Parathyroid adenoma (tissue), 2 donors: ENCODE results near the gene PHF21B.

Experiments used
- H2AFZ ChIP-seq: fragments of 300-600 bp; sonication (generic); one replicate; pipeline ENCODE4 v1.7.0; 2017; ENCODE audit warnings: antibody characterized with exemption, mild to moderate bottlenecking
- H3K27ac ChIP-seq: fragments of 300-600 bp; sonication (generic); one replicate; pipeline ENCODE4 v1.7.0; 2017
- H3K27me3 ChIP-seq: fragments of 300-600 bp; sonication (generic); one replicate; pipeline ENCODE4 v1.7.0; 2017; ENCODE audit warnings: low read length; ENCODE audit not compliant: control insufficient read depth, insufficient read depth
- H3K36me3 ChIP-seq: fragments of 300-600 bp; sonication (generic); one replicate; pipeline ENCODE4 v1.7.0; 2017; ENCODE audit warnings: low read length; ENCODE audit not compliant: control insufficient read depth, insufficient read depth
- H3K4me1 ChIP-seq: fragments of 300-600 bp; sonication (generic); one replicate; pipeline ENCODE4 v1.7.0; 2017; ENCODE audit warnings: control low read depth
- H3K4me2 ChIP-seq: fragments of 300-600 bp; sonication (generic); one replicate; pipeline ENCODE4 v1.7.0; 2017; ENCODE audit warnings: low read length
- H3K4me3 ChIP-seq: fragments of 300-600 bp; sonication (generic); one replicate; pipeline ENCODE4 v1.7.0; 2017; ENCODE audit warnings: low read depth, low read length
- H3K79me2 ChIP-seq: fragments of 300-600 bp; sonication (generic); one replicate; pipeline ENCODE4 v1.7.0; 2017; ENCODE audit warnings: control low read depth
- H3K9ac ChIP-seq: fragments of 300-600 bp; sonication (generic); one replicate; pipeline ENCODE4 v1.7.0; 2017; ENCODE audit warnings: mild to moderate bottlenecking
- H3K9me3 ChIP-seq: fragments of 300-600 bp; sonication (generic); one replicate; pipeline ENCODE4 v1.7.0; 2017; ENCODE audit warnings: low read length; ENCODE audit not compliant: control insufficient read depth
- TF ChIP-seq, protein P1 (sequence below): fragments of 300-600 bp; sonication (generic); IDR thresholded peaks from one replicate; pipeline ENCODE4 v1.7.0; 2017; ENCODE audit warnings: antibody characterized with exemption, mild to moderate bottlenecking
- donor health status: primary hyperparathyroidism.

PHF21B gene

DNA sequence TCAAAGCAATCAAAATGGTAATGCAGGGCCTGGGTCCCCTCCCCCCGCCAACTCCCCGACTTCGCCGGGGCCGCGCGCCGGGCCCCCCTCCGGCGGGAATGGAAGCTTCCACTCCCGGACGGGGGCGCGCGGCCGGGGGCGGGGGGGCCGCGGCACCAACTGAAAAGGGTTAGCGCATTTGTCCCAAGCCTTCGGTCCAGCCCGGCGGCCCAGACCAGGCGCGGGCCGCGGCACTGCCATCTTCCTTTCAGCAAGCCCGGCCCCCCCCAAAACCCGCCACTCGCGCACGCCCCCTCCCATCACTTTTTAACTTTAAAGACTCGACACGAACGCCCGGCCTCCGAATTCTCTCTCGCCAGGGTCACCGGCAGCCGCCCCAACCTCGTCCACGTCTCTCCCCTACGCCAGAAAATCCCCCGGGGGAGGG lies 2.8 kb downstream of the PHF21B start:
- H3K4me3 ChIP-seq: no peak overlapping the region
- H3K9me3 ChIP-seq: no peaks in the 10 kb centered on the region
- no peak overlapping the region for H3K4me2 ChIP-seq
- H3K79me2 ChIP-seq: peaks cover 14% of the 10 kb centered on the region
- H3K36me3 ChIP-seq: no peaks in the 10 kb centered on the region
- peak overlapping the region; percentile 51 for H3K27ac ChIP-seq
- TF ChIP-seq, protein P1, sequence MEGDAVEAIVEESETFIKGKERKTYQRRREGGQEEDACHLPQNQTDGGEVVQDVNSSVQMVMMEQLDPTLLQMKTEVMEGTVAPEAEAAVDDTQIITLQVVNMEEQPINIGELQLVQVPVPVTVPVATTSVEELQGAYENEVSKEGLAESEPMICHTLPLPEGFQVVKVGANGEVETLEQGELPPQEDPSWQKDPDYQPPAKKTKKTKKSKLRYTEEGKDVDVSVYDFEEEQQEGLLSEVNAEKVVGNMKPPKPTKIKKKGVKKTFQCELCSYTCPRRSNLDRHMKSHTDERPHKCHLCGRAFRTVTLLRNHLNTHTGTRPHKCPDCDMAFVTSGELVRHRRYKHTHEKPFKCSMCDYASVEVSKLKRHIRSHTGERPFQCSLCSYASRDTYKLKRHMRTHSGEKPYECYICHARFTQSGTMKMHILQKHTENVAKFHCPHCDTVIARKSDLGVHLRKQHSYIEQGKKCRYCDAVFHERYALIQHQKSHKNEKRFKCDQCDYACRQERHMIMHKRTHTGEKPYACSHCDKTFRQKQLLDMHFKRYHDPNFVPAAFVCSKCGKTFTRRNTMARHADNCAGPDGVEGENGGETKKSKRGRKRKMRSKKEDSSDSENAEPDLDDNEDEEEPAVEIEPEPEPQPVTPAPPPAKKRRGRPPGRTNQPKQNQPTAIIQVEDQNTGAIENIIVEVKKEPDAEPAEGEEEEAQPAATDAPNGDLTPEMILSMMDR: no peak
- no peaks in the 10 kb centered on the region for H3K4me1 ChIP-seq
- H3K9ac ChIP-seq: no peak overlapping the region
- H3K27me3 ChIP-seq: no peaks in the 10 kb centered on the region
- peak overlapping the region; percentile 56 for H2AFZ ChIP-seq

DNA sequence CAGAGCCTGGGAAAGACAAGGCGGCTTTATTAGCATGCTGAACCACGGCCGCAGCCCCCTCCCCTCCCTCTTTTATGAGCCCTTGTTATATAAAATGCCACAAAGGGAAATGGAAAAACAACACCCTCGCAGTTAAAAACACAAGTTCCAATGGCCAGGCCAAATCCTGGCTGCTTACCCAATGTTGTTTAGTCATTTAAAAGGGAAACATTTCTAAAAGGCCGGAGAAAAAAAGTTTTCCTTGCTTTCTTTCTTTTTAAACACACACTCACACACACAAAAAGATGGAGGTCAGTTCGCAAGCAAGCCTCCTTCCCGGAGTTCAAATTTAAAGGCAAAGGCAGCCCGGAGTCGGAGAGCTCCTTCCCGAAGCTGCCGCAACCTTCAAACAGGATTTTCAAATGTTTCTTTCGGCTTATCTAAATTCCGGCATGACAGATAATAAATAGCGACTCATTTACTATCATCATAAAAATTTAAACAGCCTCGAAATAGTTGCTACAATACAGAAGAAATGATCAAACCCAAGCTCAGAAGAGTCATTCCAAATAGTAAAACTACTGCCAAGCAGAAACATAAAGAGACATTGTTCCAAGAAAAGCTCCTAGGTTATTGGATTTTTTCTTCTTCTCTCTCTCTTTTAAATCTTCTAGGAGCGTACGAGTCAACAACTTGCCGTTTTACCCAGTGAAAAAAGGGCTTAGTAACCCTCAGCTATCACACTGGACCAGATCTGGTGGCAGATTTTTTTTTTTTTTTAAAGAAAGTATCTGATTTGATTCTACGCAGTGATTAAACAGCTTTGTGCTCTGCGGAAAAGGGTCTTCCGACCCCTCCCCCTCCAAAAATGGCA lies 3.5 kb downstream of the PHF21B start:
- Histone ChIP-seq H2AFZ (no peak overlapping the region), H3K9me3 (no peaks in the 10 kb centered on the region), H3K9ac (no peak overlapping the region), H3K36me3 (no peaks in the 10 kb centered on the region), H3K79me2 (peaks cover 14% of the 10 kb centered on the region), H3K4me1 (no peaks in the 10 kb centered on the region), H3K27me3 (no peaks in the 10 kb centered on the region), H3K4me2 (no peak overlapping the region), H3K4me3 (no peak overlapping the region), H3K27ac (peak overlapping the region; percentile 51)
- TF ChIP-seq, protein P1: no peak

DNA sequence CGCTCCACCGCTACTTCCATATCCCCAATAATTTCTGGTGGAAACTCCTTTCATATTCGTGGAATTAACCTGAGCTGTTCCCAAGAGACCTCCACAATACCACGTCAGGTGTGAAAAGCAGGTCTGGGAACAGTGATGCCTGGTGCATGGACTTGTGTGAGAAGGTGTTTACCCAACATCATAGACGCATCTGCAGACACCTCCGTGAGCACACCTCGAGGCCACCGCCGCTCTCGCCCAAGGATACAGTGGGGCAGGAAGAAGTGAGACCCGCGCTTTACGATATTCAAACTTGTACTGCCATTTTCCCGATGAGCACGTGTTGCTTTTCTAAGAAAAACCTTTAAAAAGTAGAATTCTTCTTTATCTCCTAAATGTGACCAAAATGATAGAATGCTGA lies 8.2 kb downstream of the PHF21B start:
- Histone ChIP-seq H3K9ac (no peak overlapping the region), H3K4me2 (no peak overlapping the region), H3K9me3 (no peaks in the 10 kb centered on the region), H3K4me1 (no peaks in the 10 kb centered on the region), H3K36me3 (no peaks in the 10 kb centered on the region), H3K79me2 (peaks cover 32% of the 10 kb centered on the region), H3K4me3 (no peak overlapping the region), H3K27me3 (no peaks in the 10 kb centered on the region), H3K27ac (no peak overlapping the region), H2AFZ (no peak overlapping the region)
- TF ChIP-seq, protein P1: no peak

DNA sequence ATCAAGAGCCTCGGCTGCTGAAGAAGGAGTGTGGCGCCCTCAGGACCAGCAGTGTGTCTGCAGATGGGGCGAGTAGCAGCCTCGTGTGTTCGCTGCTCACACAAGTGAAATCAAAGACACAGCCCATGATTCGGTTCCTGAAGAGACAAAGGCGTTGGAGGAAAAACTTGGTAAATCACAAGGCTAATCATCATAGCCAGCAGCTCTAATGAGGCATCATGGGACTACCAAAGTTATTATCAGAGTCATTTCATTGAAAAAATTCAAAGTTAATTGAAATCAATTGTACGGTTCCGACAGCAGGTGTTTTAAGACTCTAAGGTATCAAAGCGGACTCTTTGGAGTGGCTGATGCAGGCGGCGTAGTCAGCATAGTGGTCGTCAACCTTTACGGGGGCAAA lies 9.5 kb downstream of the PHF21B start:
- TF ChIP-seq, protein P1: no peak
- no peak overlapping the region for H3K27ac ChIP-seq
- H3K4me2 ChIP-seq: no peak overlapping the region
- H3K9me3 ChIP-seq: no peaks in the 10 kb centered on the region
- H2AFZ ChIP-seq: no peak overlapping the region
- peaks cover 37% of the 10 kb centered on the region for H3K79me2 ChIP-seq
- H3K4me1 ChIP-seq: no peaks in the 10 kb centered on the region
- H3K36me3 ChIP-seq: no peaks in the 10 kb centered on the region
- H3K9ac ChIP-seq: no peak overlapping the region
- no peaks in the 10 kb centered on the region for H3K27me3 ChIP-seq
- H3K4me3 ChIP-seq: no peak overlapping the region

DNA sequence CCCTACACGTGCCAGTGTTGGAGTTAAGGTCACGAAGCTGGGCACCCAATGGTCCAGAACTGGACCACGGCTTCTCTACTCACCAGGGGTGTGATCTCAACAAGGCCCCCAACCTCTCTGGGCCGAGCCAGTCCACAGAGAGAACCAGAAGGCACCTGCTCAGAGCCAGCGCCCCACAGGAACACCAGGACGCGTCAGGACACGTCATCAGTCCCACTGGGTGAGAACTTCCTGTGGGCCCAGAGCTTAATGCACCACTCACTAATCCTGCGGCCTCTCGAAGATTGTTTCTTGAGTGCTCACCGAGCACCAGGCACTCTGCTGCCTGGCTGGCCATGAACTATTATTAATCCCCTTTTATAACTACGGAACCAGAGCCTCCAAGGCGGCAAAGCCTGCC lies 10.1 kb downstream of the PHF21B start:
- TF ChIP-seq, protein P1: no peak
- no peaks in the 10 kb centered on the region for H3K4me1 ChIP-seq

More for the DNA sequence above, 10.1 kb downstream of the PHF21B start:
- Histone ChIP-seq H3K79me2 (peaks cover 39% of the 10 kb centered on the region), H3K36me3 (no peaks in the 10 kb centered on the region), H2AFZ (no peak overlapping the region), H3K9ac (no peak overlapping the region), H3K9me3 (no peaks in the 10 kb centered on the region), H3K4me2 (no peak overlapping the region), H3K27me3 (no peaks in the 10 kb centered on the region), H3K4me3 (no peak overlapping the region), H3K27ac (no peak overlapping the region)
